HG03565 (cell line): Measurements from ENCODE around the gene ARHGEF12.

Source experiments
- ATAC-seq: cut with Tn5 transposase; IDR thresholded peaks from one replicate; pipeline ENCODE4 v1.9.1; 2021; ENCODE audit warnings: mild to moderate bottlenecking, moderate library complexity; ENCODE audit not compliant: unreplicated experiment

ARHGEF12 gene

GRCh38 chr11:120409655-120410054, 73.4 kb downstream of the ARHGEF12 start:
- no peak for ATAC-seq

- ATAC-seq, result no peak
Observed at GRCh38 chr11:120410622-120411380, 74.6 kb downstream of the ARHGEF12 start.

- ATAC-seq, result no peak
Observed at GRCh38 chr11:120413480-120413879, 77.3 kb downstream of the ARHGEF12 start.

- ATAC-seq, result no peak
Observed at GRCh38 chr11:120420572-120420971, 84.4 kb downstream of the ARHGEF12 start.

GRCh38 chr11:120424185-120424969, 88.2 kb downstream of the ARHGEF12 start:
- ATAC-seq, result no peak

- ATAC-seq, result no peak
Observed at GRCh38 chr11:120424970-120425332, 88.7 kb downstream of the ARHGEF12 start.

GRCh38 chr11:120425527-120425926, 89.3 kb downstream of the ARHGEF12 start:
- no peak for ATAC-seq

GRCh38 chr11:120430146-120430545, 93.9 kb downstream of the ARHGEF12 start:
- ATAC-seq, result no peak

- ATAC-seq, result no peak
Observed at GRCh38 chr11:120431633-120432032, 95.4 kb downstream of the ARHGEF12 start.

GRCh38 chr11:120432056-120433018, 96.1 kb downstream of the ARHGEF12 start:
- ATAC-seq, result no peak

- no peak for ATAC-seq
Observed at GRCh38 chr11:120441592-120441991, 105.4 kb downstream of the ARHGEF12 start.

- ATAC-seq, result no peak
Observed at GRCh38 chr11:120442031-120442430, 105.8 kb downstream of the ARHGEF12 start.

- ATAC-seq, result no peak
Observed at GRCh38 chr11:120446802-120447201, 110.6 kb downstream of the ARHGEF12 start.

- no peak for ATAC-seq
Observed at GRCh38 chr11:120448240-120448639, 112.0 kb downstream of the ARHGEF12 start.

- no peak for ATAC-seq
Observed at GRCh38 chr11:120455487-120455886, 119.3 kb downstream of the ARHGEF12 start.

GRCh38 chr11:120457996-120458395, 121.8 kb downstream of the ARHGEF12 start:
- ATAC-seq, result no peak

- ATAC-seq, result no peak
Observed at GRCh38 chr11:120462825-120463224, 126.6 kb downstream of the ARHGEF12 start.

- ATAC-seq, result no peak
Observed at GRCh38 chr11:120465921-120466534, 129.8 kb downstream of the ARHGEF12 start.

GRCh38 chr11:120467627-120468026, 131.4 kb downstream of the ARHGEF12 start:
- no peak for ATAC-seq

- ATAC-seq, result no peak
Observed at GRCh38 chr11:120471131-120471530, 134.9 kb downstream of the ARHGEF12 start.

- no peak for ATAC-seq
Observed at GRCh38 chr11:120471994-120472393, 135.8 kb downstream of the ARHGEF12 start.
